GM23338 (cell line): ENCODE measurements around the gene S100B. TPM values are rescaled to one million over a fixed set of nuclear protein-coding genes. Genes with fewer than 3 reads are reported as not detected.

Experiments
- ATAC-seq: fragments of 200-7000 bp; cut with Tn5 transposase; 3 replicates; pipeline ENCODE4 v1.9.1; 2020
- DNase-seq: peaks from one replicate; pipeline ENCODE4 v3.0.0-alpha.2; 2015; ENCODE audit warnings: low spot score
- H2AFZ ChIP-seq: fragments of 200-600 bp; sonication (generic); 2 replicates; pipeline ENCODE4 v1.8.0; 2016; ENCODE audit warnings: antibody characterized with exemption, mild to moderate bottlenecking, moderate library complexity
- H3F3A ChIP-seq: fragments of 200-600 bp; sonication (generic); replicated peaks from 2 replicates; pipeline ENCODE4 v1.8.0; 2017; ENCODE audit warnings: antibody characterized with exemption, mixed run types, low read depth
- H3K27ac ChIP-seq: fragments of 200-600 bp; sonication (generic); 2 replicates; pipeline ENCODE4 v1.6.1; 2016; ENCODE audit warnings: low read depth
- H3K27me3 ChIP-seq: fragments of 200-600 bp; sonication (generic); 2 replicates; pipeline ENCODE4 v1.8.0; 2016; ENCODE audit warnings: mild to moderate bottlenecking, mixed run types, moderate library complexity; ENCODE audit not compliant: insufficient read depth
- H3K36me3 ChIP-seq: fragments of 200-600 bp; sonication (generic); 2 replicates; pipeline ENCODE4 v1.8.0; 2016; ENCODE audit warnings: mild to moderate bottlenecking; ENCODE audit not compliant: insufficient read depth
- H3K4me1 ChIP-seq: fragments of 200-600 bp; sonication (generic); 2 replicates; pipeline ENCODE4 v1.8.0; 2016; ENCODE audit warnings: mild to moderate bottlenecking, moderate library complexity; ENCODE audit not compliant: insufficient read depth
- H3K4me2 ChIP-seq: fragments of 200-600 bp; sonication (generic); 2 replicates; pipeline ENCODE4 v1.7.1; 2017; ENCODE audit warnings: mixed run types
- H3K4me3 ChIP-seq: fragments of 200-600 bp; sonication (generic); 2 replicates; pipeline ENCODE4 v1.6.1; 2016; ENCODE audit warnings: mixed run types
- H3K79me2 ChIP-seq: fragments of 200-600 bp; sonication (generic); replicated peaks from 2 replicates; pipeline ENCODE4 v1.8.0; 2017; ENCODE audit warnings: mild to moderate bottlenecking; ENCODE audit not compliant: insufficient read depth
- H3K9me2 ChIP-seq: fragments of 200-600 bp; sonication (generic); 2 replicates; pipeline ENCODE4 v1.8.0; 2017; ENCODE audit not compliant: insufficient read depth
- H4K20me1 ChIP-seq: fragments of 200-600 bp; sonication (generic); replicated peaks from 2 replicates; pipeline ENCODE4 v1.8.0; 2017; ENCODE audit warnings: mild to moderate bottlenecking; ENCODE audit not compliant: insufficient read depth
- H3K27ac Mint-ChIP-seq: 2 replicates; pipeline ENCODE4 v1.8.0; 2020; ENCODE audit warnings: inconsistent platforms, mild to moderate bottlenecking, moderate library complexity, mixed read lengths
- H3K27me3 Mint-ChIP-seq: 3 replicates; pipeline ENCODE4 v1.8.0; 2022; ENCODE audit warnings: low read depth, mild to moderate bottlenecking, moderate library complexity, mixed read lengths, inconsistent platforms; ENCODE audit not compliant: insufficient read depth, poor library complexity
- H3K36me3 Mint-ChIP-seq: 3 replicates; pipeline ENCODE4 v1.8.0; 2021; ENCODE audit warnings: low read depth, mild to moderate bottlenecking, inconsistent platforms, moderate library complexity, mixed read lengths
- H3K4me1 Mint-ChIP-seq: 3 replicates; pipeline ENCODE4 v1.8.0; 2020; ENCODE audit warnings: mild to moderate bottlenecking, inconsistent platforms, mixed read lengths
- H3K4me3 Mint-ChIP-seq: 3 replicates; pipeline ENCODE4 v1.8.0; 2021; ENCODE audit warnings: moderate library complexity, mild to moderate bottlenecking, inconsistent platforms, mixed read lengths
- H3K9me3 Mint-ChIP-seq: 3 replicates; pipeline ENCODE4 v1.8.0; 2020; ENCODE audit warnings: moderate library complexity, mild to moderate bottlenecking, inconsistent platforms, mixed read lengths
- CREB1 ChIP-seq: fragments of 250-450 bp; sonication (Bioruptor Pico); IDR thresholded peaks from 2 replicates; pipeline ENCODE4 v1.5.0; 2020; ENCODE audit warnings: low read depth, mild to moderate bottlenecking, moderate library complexity
- CTCF ChIP-seq, 2 experiments: fragments of 200-600 bp in 1 of 2; sonication (generic) in 1 of 2; conservative IDR thresholded peaks; 2 replicates each; pipeline versions ENCODE4 v1.5.1 to v1.6.1; 2016 to 2017; ENCODE audit warnings: antibody characterized with exemption in 2 of 2, low read depth in 2 of 2, mild to moderate bottlenecking in 2 of 2, moderate library complexity in 1 of 2
- EZH2 ChIP-seq: fragments of 200-600 bp; sonication (generic); IDR thresholded peaks from one replicate; pipeline ENCODE4 v1.8.0; 2017; ENCODE audit warnings: antibody characterized with exemption, mild to moderate bottlenecking, low read depth; ENCODE audit not compliant: unreplicated experiment
- EZH2phosphoT487 ChIP-seq: fragments of 200-600 bp; sonication (generic); IDR thresholded peaks from one replicate; pipeline ENCODE4 v1.8.1; 2018; ENCODE audit warnings: antibody characterized with exemption; ENCODE audit not compliant: unreplicated experiment
- JUNB ChIP-seq: IDR thresholded peaks from one replicate; pipeline ENCODE4 v1.6.1; 2016; ENCODE audit warnings: antibody characterized with exemption; ENCODE audit not compliant: unreplicated experiment
- NANOG ChIP-seq: IDR thresholded peaks from 2 replicates; pipeline ENCODE4 v1.6.1; 2016; ENCODE audit warnings: antibody characterized with exemption, borderline replicate concordance
- POLR2AphosphoS5 ChIP-seq: IDR thresholded peaks from 2 replicates; pipeline ENCODE4 v1.6.1; 2016; ENCODE audit warnings: antibody characterized with exemption, low read depth
- REST ChIP-seq: IDR thresholded peaks from one replicate; pipeline ENCODE4 v1.6.1; 2018; ENCODE audit warnings: antibody characterized with exemption; ENCODE audit not compliant: unreplicated experiment
- STAT1 ChIP-seq: IDR thresholded peaks from one replicate; pipeline ENCODE4 v1.6.1; 2016; ENCODE audit warnings: antibody characterized with exemption; ENCODE audit not compliant: unreplicated experiment
- ZNF114 ChIP-seq: fragments of 250-450 bp; sonication (Bioruptor Pico); IDR thresholded peaks from 2 replicates; pipeline ENCODE4 v1.5.0; 2020; ENCODE audit warnings: mild to moderate bottlenecking, moderate library complexity
- ZNF331 ChIP-seq: fragments of 250-450 bp; sonication (Bioruptor Pico); IDR thresholded peaks from 2 replicates; pipeline ENCODE4 v1.5.0; 2020; ENCODE audit warnings: low read depth, mild to moderate bottlenecking, moderate library complexity
- polyA plus RNA-seq: library from polyadenylated mRNA; unstranded; fragments of >200 nt; fragmentation: Nextera tagmentation; extraction: Ambion mirVana; gene quantifications from 2 replicates; pipeline ENCODE4 v1.2.1, GENCODE V29; 2016
- total RNA-seq: library from RNA; depleted of rRNA; stranded (reverse); fragments of >200 nt; shearing (Covaris generic); gene quantifications from 2 replicates; pipeline ENCODE4 v1.2.3, GENCODE V29; 2014
- TF ChIP-seq, protein P1 (sequence below): fragments of 250-450 bp; sonication (Bioruptor Pico); IDR thresholded peaks from 2 replicates; pipeline ENCODE4 v1.5.0; 2020; ENCODE audit warnings: mild to moderate bottlenecking, moderate library complexity
- TF ChIP-seq, protein P2 (sequence below): IDR thresholded peaks from 2 replicates; pipeline ENCODE4 v1.6.1; 2016; ENCODE audit warnings: antibody characterized with exemption

S100B gene
- total and polyA plus RNA-seq, 2 experiments from 2014 or later: 0.97 to 1.5 TPM

DNA sequence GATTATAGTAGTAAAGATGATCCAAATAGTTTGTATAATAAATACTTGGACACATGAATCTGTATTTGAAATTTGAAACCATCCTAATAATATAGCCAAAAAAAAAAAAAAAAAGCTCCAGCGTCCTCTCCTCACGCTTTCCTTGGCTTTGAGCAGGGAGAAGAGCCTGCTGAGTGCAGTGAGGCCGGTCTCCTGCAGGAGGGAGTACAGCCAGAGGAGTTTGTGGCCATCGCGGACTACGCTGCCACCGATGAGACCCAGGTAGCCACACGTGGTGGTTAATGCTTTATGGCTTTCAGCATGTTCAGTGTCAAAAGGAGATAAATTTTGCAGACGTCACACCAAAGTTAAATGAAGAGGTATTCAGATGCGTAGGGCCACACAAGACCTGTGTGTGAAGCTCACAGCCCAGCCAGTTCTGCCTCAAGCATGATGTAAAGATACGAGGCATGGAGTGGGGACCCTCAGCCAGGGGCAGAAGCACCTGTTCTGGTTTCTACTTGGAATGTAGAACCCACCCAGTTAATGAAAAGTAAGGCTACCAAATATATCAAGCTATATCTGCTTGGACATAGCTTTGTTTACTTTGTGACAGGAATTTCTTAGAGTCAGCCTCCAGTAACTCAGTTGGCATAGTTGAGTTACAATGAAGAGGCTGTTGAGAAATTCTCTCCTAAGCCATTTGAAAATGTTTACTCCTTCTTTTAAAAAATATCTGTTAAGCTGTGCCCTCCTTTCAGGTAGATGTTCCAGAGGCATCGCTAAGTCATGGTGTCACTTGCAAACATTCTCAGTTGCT lies 38.7 kb upstream of the S100B start:
- no peaks in the 10 kb centered on the region for H3K27me3 Mint-ChIP-seq
- Histone ChIP-seq H3K4me2 (no peak overlapping the region), H3F3A (no peaks in the 10 kb centered on the region), H3K36me3 (peaks cover 23% of the 10 kb centered on the region), H3K79me2 (peaks cover 23% of the 10 kb centered on the region), H3K4me1 (no peaks in the 10 kb centered on the region), H4K20me1 (peaks cover 15% of the 10 kb centered on the region), H3K27me3 (no peaks in the 10 kb centered on the region), H2AFZ (no peak overlapping the region), H3K4me3 (no peak overlapping the region), H3K9me2 (0 out of 2 replicates have a peak, but pooled peaks cover 6% of the 10 kb centered on the region), H3K27ac (no peak overlapping the region)
- no peaks in the 10 kb centered on the region for H3K4me1 Mint-ChIP-seq
- H3K36me3 Mint-ChIP-seq: peaks cover 64% of the 10 kb centered on the region
- DNase-seq (no peak), ATAC-seq (no peak)
- TF ChIP-seq, protein P1, sequence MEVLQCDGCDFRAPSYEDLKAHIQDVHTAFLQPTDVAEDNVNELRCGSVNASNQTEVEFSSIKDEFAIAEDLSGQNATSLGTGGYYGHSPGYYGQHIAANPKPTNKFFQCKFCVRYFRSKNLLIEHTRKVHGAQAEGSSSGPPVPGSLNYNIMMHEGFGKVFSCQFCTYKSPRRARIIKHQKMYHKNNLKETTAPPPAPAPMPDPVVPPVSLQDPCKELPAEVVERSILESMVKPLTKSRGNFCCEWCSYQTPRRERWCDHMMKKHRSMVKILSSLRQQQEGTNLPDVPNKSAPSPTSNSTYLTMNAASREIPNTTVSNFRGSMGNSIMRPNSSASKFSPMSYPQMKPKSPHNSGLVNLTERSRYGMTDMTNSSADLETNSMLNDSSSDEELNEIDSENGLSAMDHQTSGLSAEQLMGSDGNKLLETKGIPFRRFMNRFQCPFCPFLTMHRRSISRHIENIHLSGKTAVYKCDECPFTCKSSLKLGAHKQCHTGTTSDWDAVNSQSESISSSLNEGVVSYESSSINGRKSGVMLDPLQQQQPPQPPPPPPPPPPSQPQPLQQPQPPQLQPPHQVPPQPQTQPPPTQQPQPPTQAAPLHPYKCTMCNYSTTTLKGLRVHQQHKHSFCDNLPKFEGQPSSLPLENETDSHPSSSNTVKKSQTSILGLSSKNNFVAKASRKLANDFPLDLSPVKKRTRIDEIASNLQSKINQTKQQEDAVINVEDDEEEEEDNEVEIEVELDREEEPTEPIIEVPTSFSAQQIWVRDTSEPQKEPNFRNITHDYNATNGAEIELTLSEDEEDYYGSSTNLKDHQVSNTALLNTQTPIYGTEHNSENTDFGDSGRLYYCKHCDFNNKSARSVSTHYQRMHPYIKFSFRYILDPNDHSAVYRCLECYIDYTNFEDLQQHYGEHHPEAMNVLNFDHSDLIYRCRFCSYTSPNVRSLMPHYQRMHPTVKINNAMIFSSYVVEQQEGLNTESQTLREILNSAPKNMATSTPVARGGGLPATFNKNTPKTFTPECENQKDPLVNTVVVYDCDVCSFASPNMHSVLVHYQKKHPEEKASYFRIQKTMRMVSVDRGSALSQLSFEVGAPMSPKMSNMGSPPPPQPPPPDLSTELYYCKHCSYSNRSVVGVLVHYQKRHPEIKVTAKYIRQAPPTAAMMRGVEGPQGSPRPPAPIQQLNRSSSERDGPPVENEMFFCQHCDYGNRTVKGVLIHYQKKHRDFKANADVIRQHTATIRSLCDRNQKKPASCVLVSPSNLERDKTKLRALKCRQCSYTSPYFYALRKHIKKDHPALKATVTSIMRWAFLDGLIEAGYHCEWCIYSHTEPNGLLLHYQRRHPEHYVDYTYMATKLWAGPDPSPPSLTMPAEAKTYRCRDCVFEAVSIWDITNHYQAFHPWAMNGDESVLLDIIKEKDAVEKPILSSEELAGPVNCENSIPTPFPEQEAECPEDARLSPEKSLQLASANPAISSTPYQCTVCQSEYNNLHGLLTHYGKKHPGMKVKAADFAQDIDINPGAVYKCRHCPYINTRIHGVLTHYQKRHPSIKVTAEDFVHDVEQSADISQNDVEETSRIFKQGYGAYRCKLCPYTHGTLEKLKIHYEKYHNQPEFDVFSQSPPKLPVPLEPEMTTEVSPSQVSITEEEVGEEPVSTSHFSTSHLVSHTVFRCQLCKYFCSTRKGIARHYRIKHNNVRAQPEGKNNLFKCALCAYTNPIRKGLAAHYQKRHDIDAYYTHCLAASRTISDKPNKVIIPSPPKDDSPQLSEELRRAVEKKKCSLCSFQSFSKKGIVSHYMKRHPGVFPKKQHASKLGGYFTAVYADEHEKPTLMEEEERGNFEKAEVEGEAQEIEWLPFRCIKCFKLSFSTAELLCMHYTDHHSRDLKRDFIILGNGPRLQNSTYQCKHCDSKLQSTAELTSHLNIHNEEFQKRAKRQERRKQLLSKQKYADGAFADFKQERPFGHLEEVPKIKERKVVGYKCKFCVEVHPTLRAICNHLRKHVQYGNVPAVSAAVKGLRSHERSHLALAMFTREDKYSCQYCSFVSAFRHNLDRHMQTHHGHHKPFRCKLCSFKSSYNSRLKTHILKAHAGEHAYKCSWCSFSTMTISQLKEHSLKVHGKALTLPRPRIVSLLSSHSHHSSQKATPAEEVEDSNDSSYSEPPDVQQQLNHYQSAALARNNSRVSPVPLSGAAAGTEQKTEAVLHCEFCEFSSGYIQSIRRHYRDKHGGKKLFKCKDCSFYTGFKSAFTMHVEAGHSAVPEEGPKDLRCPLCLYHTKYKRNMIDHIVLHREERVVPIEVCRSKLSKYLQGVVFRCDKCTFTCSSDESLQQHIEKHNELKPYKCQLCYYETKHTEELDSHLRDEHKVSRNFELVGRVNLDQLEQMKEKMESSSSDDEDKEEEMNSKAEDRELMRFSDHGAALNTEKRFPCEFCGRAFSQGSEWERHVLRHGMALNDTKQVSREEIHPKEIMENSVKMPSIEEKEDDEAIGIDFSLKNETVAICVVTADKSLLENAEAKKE (CRISPR knock-in tag): no peak
- TF ChIP-seq JUNB (no peak), CREB1 (no peak), ZNF114 (CRISPR knock-in tag) (no peak), POLR2AphosphoS5 (no peak), CTCF (conservative IDR thresholded peaks at IDR 0.05; ENCODE audit: low read depth in 2 of 2) (no peak), STAT1 (no peak), ZNF331 (CRISPR knock-in tag) (no peak), NANOG (no peak), EZH2phosphoT487 (no peak), EZH2 (no peak), REST (no peak)
- TF ChIP-seq, protein P2, sequence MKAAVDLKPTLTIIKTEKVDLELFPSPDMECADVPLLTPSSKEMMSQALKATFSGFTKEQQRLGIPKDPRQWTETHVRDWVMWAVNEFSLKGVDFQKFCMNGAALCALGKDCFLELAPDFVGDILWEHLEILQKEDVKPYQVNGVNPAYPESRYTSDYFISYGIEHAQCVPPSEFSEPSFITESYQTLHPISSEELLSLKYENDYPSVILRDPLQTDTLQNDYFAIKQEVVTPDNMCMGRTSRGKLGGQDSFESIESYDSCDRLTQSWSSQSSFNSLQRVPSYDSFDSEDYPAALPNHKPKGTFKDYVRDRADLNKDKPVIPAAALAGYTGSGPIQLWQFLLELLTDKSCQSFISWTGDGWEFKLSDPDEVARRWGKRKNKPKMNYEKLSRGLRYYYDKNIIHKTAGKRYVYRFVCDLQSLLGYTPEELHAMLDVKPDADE: no peak
- H3K27ac Mint-ChIP-seq: no peak overlapping the region
- no peaks in the 10 kb centered on the region for H3K9me3 Mint-ChIP-seq
- H3K4me3 Mint-ChIP-seq: no peak overlapping the region
